WTC11 (cell line): ENCODE results near the gene FSTL4. TPM values are rescaled to one million over a fixed set of nuclear protein-coding genes. Genes with fewer than 3 reads are reported as not detected.

Source experiments
- ATAC-seq: fragments of 200-7000 bp; cut with Tn5 transposase; 2 replicates; pipeline ENCODE4 v1.10.0; 2021; ENCODE audit warnings: mild to moderate bottlenecking, moderate library complexity
- CTCF ChIA-PET: fragments of 300-600 bp; sonication (Branson Sonifier 250); formaldehyde crosslinking; loops from one replicate; lab custom pipeline; 2021; ENCODE audit warnings: antibody characterized with exemption; lab: Charles Lee
- POLR2A ChIA-PET: fragments of 350-600 bp; sonication (Branson Sonifier 250); formaldehyde crosslinking; loops from one replicate; lab custom pipeline; 2021; ENCODE audit warnings: antibody characterized with exemption; lab: Charles Lee
- DNase-seq: peaks from one replicate; pipeline ENCODE4 v3.0.0; 2021; ENCODE audit warnings: low spot score
- H3K27ac Mint-ChIP-seq: 2 replicates; pipeline ENCODE4 v1.8.0; 2021; ENCODE audit warnings: mixed read lengths
- H3K27me3 Mint-ChIP-seq: 2 replicates; pipeline ENCODE4 v1.8.0; 2021; ENCODE audit warnings: low read depth, mild to moderate bottlenecking, moderate library complexity, mixed read lengths
- H3K36me3 Mint-ChIP-seq: 2 replicates; pipeline ENCODE4 v1.8.0; 2021; ENCODE audit warnings: mixed read lengths
- H3K4me1 Mint-ChIP-seq: 2 replicates; pipeline ENCODE4 v1.8.0; 2022; ENCODE audit warnings: mixed read lengths
- H3K4me3 Mint-ChIP-seq: 2 replicates; pipeline ENCODE4 v1.8.0; 2021; ENCODE audit warnings: mild to moderate bottlenecking, moderate library complexity, mixed read lengths
- H3K9me3 Mint-ChIP-seq: 2 replicates; pipeline ENCODE4 v1.8.0; 2021; ENCODE audit warnings: mixed read lengths
- AFF4 ChIP-seq: sonication (generic); formaldehyde crosslinking; IDR thresholded peaks from 2 replicates; pipeline ENCODE4 v1.8.1; 2023; ENCODE audit warnings: mild to moderate bottlenecking, missing genetic modification reagents, borderline replicate concordance
- CREB1 ChIP-seq: sonication (generic); formaldehyde crosslinking; IDR thresholded peaks from 2 replicates; pipeline ENCODE4 v1.8.0; 2023; ENCODE audit warnings: mild to moderate bottlenecking, missing genetic modification reagents
- E2F1 ChIP-seq: sonication (generic); formaldehyde crosslinking; IDR thresholded peaks from 2 replicates; pipeline ENCODE4 v1.8.0; 2022; ENCODE audit warnings: mild to moderate bottlenecking, missing genetic modification reagents
- EMX1 ChIP-seq: fragments of 250-450 bp; sonication (Bioruptor Pico); IDR thresholded peaks from 2 replicates; pipeline ENCODE4 v1.8.0; 2021; ENCODE audit warnings: mild to moderate bottlenecking
- ERG ChIP-seq: fragments of 250-450 bp; sonication (Bioruptor Pico); IDR thresholded peaks from 2 replicates; pipeline ENCODE4 v1.8.0; 2021; ENCODE audit warnings: mild to moderate bottlenecking
- ESRRA ChIP-seq: sonication (generic); formaldehyde crosslinking; IDR thresholded peaks from 2 replicates; pipeline ENCODE4 v1.8.1; 2022; ENCODE audit warnings: mild to moderate bottlenecking, missing genetic modification reagents, borderline replicate concordance
- SMAD3 ChIP-seq: sonication (generic); formaldehyde crosslinking; IDR thresholded peaks from 2 replicates; pipeline ENCODE4 v1.8.0; 2022; ENCODE audit warnings: missing genetic modification reagents, mild to moderate bottlenecking, borderline replicate concordance
- TCF7 ChIP-seq: sonication (generic); formaldehyde crosslinking; IDR thresholded peaks from 2 replicates; pipeline ENCODE4 v1.8.0; 2022; ENCODE audit warnings: mild to moderate bottlenecking, low read depth, missing genetic modification reagents, moderate library complexity
- ZNF263 ChIP-seq: sonication (generic); formaldehyde crosslinking; IDR thresholded peaks from 2 replicates; pipeline ENCODE4 v1.8.1; 2022; ENCODE audit warnings: low read depth, mild to moderate bottlenecking, moderate library complexity, missing genetic modification reagents
- ZNF281 ChIP-seq: sonication (generic); formaldehyde crosslinking; IDR thresholded peaks from 2 replicates; pipeline ENCODE4 v1.8.0; 2023; ENCODE audit warnings: mild to moderate bottlenecking, missing genetic modification reagents
- ZNF423 ChIP-seq: fragments of 250-450 bp; sonication (Bioruptor Pico); IDR thresholded peaks from 2 replicates; pipeline ENCODE4 v2.1.2; 2022; ENCODE audit warnings: mild to moderate bottlenecking, moderate library complexity
- ZSCAN18 ChIP-seq: fragments of 250-450 bp; sonication (Bioruptor Pico); IDR thresholded peaks from 2 replicates; pipeline ENCODE4 v2.1.2; 2022; ENCODE audit warnings: mild to moderate bottlenecking, moderate library complexity
- total RNA-seq: library from RNA; stranded (reverse); gene quantifications from 3 replicates; pipeline ENCODE4 v1.2.3, GENCODE V29; 2021
- TF ChIP-seq, protein P1 (sequence below): fragments of 250-450 bp; sonication (Bioruptor Pico); IDR thresholded peaks from 2 replicates; pipeline ENCODE4 v1.9.0; 2021; ENCODE audit warnings: moderate library complexity, mild to moderate bottlenecking, inconsistent platforms, borderline replicate concordance
- TF ChIP-seq, protein P2 (sequence below): sonication (generic); formaldehyde crosslinking; IDR thresholded peaks from 2 replicates; pipeline ENCODE4 v1.8.1; 2023; ENCODE audit warnings: mild to moderate bottlenecking, missing genetic modification reagents, moderate library complexity

FSTL4 gene
- total RNA-seq, 1 experiment from 2014 or later = 6.1 TPM

DNA sequence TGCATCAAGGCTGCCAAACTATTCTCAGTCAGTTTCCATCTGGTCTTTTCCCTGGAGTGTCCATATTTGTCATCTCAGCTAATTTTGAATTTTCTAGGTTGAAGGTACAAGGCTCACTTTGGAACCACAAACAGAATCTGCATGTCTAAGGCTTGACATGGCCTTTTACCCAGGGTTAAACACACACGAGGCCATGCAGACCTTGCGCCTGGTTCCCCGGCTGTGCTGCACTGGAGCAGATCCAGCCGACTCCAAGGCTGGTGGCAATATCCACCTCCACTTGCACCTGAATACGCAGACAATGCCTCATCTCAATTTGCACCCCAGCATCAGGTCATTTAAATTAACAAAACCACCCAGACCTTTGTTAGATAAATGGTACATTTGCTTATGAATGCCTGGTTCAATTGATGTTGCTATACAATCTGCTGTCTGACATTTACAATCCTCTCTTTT is 284.4 kb downstream of the FSTL4 start:
- peaks cover 91% of the 10 kb centered on the region for H3K27me3 Mint-ChIP-seq
- H3K27ac Mint-ChIP-seq = 0 out of 2 replicates have a peak overlapping the region, but pooled peaks have one; percentile 3
- 0 out of 2 replicates have a peak overlapping the region, but pooled peaks have one; percentile 20 for H3K4me3 Mint-ChIP-seq
- H3K36me3 Mint-ChIP-seq = no peaks in the 10 kb centered on the region
- DNase-seq (peak; percentile 30), ATAC-seq (peak; percentile 78)
- H3K4me1 Mint-ChIP-seq = peaks cover 72% of the 10 kb centered on the region
- TF ChIP-seq TCF7 (CRISPR knock-in tag) (no peak), CREB1 (no peak), ZNF423 (CRISPR knock-in tag) (0 out of 2 replicates have a peak, but pooled peaks have one; percentile 5)
- ChIA-PET POLR2A (no interaction called here), CTCF (interaction anchor here (1.3 to 3.4 kb wide), 7 partner anchors 8 to 457 kb away, joined by 3 to 11 read pairs (median 8); no protein-coding TSS in a partner anchor)
- no peaks in the 10 kb centered on the region for H3K9me3 Mint-ChIP-seq

DNA sequence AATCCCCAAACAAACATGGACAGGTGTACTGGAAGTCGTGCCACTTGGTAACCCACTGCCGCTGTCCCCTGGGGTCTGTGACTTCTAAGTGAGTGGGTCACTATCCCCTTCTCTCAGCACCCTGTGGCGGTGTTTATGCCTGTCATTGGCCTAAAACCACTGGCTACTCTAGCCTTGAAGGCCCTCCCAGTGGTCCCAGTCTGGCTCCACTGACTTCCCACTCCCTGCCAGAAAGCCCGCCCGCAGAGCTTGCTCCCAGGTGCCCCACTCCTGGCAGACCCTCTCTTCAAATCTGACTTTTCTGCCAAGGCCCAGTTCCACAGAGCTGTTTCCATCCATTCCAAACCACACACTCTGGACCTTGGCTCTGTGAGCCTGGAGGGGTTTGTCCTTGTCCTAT is 286.0 kb downstream of the FSTL4 start:
- H3K4me1 Mint-ChIP-seq = peaks cover 62% of the 10 kb centered on the region
- TF ChIP-seq ZSCAN18 (CRISPR knock-in tag) (no peak), AFF4 (no peak), ERG (CRISPR knock-in tag) (no peak), EMX1 (CRISPR knock-in tag) (no peak)
- TF ChIP-seq, protein P1, sequence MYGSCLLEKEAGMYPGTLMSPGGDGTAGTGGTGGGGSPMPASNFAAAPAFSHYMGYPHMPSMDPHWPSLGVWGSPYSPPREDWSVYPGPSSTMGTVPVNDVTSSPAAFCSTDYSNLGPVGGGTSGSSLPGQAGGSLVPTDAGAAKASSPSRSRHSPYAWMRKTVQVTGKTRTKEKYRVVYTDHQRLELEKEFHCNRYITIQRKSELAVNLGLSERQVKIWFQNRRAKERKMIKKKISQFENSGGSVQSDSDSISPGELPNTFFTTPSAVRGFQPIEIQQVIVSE = no peak
- TF ChIP-seq, protein P2, sequence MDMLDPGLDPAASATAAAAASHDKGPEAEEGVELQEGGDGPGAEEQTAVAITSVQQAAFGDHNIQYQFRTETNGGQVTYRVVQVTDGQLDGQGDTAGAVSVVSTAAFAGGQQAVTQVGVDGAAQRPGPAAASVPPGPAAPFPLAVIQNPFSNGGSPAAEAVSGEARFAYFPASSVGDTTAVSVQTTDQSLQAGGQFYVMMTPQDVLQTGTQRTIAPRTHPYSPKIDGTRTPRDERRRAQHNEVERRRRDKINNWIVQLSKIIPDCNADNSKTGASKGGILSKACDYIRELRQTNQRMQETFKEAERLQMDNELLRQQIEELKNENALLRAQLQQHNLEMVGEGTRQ (CRISPR knock-in tag) = no peak
- no peak overlapping the region for H3K4me3 Mint-ChIP-seq
- ATAC-seq (no peak), DNase-seq (no peak)
- CTCF ChIA-PET = interaction anchor here (1.5 to 3.4 kb wide), 3 partner anchors 10 to 459 kb away, joined by 3 to 20 read pairs (median 11); no protein-coding TSS in a partner anchor
- peaks cover 83% of the 10 kb centered on the region for H3K27me3 Mint-ChIP-seq
- H3K9me3 Mint-ChIP-seq = no peaks in the 10 kb centered on the region
- POLR2A ChIA-PET = no interaction called here
- no peaks in the 10 kb centered on the region for H3K36me3 Mint-ChIP-seq
- no peak overlapping the region for H3K27ac Mint-ChIP-seq

- no peak overlapping the region for H3K27ac Mint-ChIP-seq
- ChIA-PET CTCF (interaction anchor here (0.6 to 3.4 kb wide), 3 partner anchors 9 to 98 kb away, joined by 6 to 20 read pairs (median 11); no protein-coding TSS in a partner anchor), POLR2A (no interaction called here)
- no peak overlapping the region for H3K4me3 Mint-ChIP-seq
- H3K9me3 Mint-ChIP-seq = no peaks in the 10 kb centered on the region
- no peak for DNase-seq
- peaks cover 80% of the 10 kb centered on the region for H3K27me3 Mint-ChIP-seq
- H3K36me3 Mint-ChIP-seq = no peaks in the 10 kb centered on the region
- no peak for ATAC-seq
- H3K4me1 Mint-ChIP-seq = peaks cover 61% of the 10 kb centered on the region
- TF ChIP-seq ZNF281 (no peak), SMAD3 (CRISPR knock-in tag) (no peak), E2F1 (CRISPR knock-in tag) (no peak), ESRRA (no peak), ZSCAN18 (CRISPR knock-in tag) (no peak), ZNF263 (CRISPR knock-in tag) (no peak)
These were observed 286.5 kb downstream of the FSTL4 start for GRCh38 chr5:133325864-133326263.
